HUES64 (cell line): ENCODE results near the gene GPR107.

Source experiments
- H3K27ac ChIP-seq: 2 replicates; pipeline ENCODE4 v1.7.0; 2013; ENCODE audit warnings: low read depth, low read length, inconsistent platforms
- H3K27me3 ChIP-seq: 2 replicates; pipeline ENCODE4 v1.6.1; 2013; ENCODE audit warnings: mild to moderate bottlenecking, low read length; ENCODE audit not compliant: insufficient read depth
- H3K36me3 ChIP-seq: 2 replicates; pipeline ENCODE4 v1.6.1; 2013; ENCODE audit warnings: mild to moderate bottlenecking, low read length; ENCODE audit not compliant: insufficient read depth
- H3K4me1 ChIP-seq: 2 replicates; pipeline ENCODE4 v1.6.1; 2013; ENCODE audit warnings: mild to moderate bottlenecking, low read length, moderate library complexity; ENCODE audit not compliant: insufficient read depth
- H3K4me3 ChIP-seq: 2 replicates; pipeline ENCODE4 v1.5.1; 2013; ENCODE audit warnings: mild to moderate bottlenecking, low read length, moderate library complexity
- H3K9ac ChIP-seq: 2 replicates; pipeline ENCODE4 v1.6.1; 2013; ENCODE audit warnings: mild to moderate bottlenecking, low read depth, low read length
- H3K9me3 ChIP-seq: 2 replicates; pipeline ENCODE4 v1.6.1; 2013; ENCODE audit warnings: low read depth, low read length; ENCODE audit not compliant: insufficient read depth
- WGBS: fragments of 150-250, 120-280 bp; methylation state at CpG from one replicate; pipeline ENCODE4 v1.1.7; 2013; ENCODE audit warnings: missing lambda C conversion rate; 5-methylcytosine and 5-hydroxymethylcytosine counted together

Gene GPR107

DNA sequence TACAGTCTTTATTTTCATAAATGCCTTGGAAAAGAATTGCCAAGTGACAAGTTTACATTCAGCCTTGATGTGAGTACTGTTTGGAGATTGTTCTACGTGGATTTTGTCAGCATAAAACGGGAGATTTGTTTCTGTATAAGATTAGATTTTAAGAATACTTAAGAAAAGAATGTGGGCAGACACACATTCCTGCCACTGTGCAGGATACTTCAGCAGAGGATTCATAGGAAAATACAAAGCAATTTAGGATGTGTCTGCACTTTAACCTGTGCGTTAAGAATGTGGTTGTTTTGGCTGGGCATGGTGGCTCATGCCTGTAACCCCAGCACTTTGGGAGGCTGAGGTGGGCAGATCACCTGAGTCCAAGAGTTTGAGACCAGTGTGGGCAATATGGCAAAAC lies 37.2 kb downstream of the GPR107 start:
- no peak overlapping the region for H3K9ac ChIP-seq
- H3K4me1 ChIP-seq = no peaks in the 10 kb centered on the region
- peaks cover 68% of the 10 kb centered on the region for H3K36me3 ChIP-seq
- H3K27me3 ChIP-seq = no peaks in the 10 kb centered on the region
- H3K9me3 ChIP-seq = no peaks in the 10 kb centered on the region
- WGBS = 93% methylated on average over 3 of the region's 3 CpGs
- no peak overlapping the region for H3K4me3 ChIP-seq
- H3K27ac ChIP-seq = no peak overlapping the region

DNA sequence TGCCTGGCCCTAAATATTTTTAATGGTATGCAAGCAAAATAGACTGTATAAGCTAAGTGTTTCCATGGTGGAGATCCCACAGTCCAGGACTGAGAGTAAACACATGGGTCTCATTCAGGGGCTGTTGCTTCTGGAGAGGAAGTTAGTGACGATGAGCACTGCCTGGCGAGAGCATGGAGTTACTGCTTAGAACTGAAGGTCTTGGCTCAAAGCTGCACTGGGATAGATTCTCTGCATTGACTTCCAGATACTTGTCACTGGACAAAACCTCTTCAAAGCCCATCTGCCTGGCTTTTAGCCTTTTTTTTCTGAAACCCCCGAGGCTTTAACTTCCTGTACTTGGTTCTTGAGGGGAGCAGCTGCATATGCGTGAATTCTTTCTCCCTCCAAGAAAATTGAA lies 39.2 kb downstream of the GPR107 start:
- no peaks in the 10 kb centered on the region for H3K27me3 ChIP-seq
- no peaks in the 10 kb centered on the region for H3K4me1 ChIP-seq
- WGBS = 90% methylated on average over 3 of the region's 4 CpGs
- no peaks in the 10 kb centered on the region for H3K9me3 ChIP-seq
- peaks cover 59% of the 10 kb centered on the region for H3K36me3 ChIP-seq
- no peak overlapping the region for H3K4me3 ChIP-seq
- no peak overlapping the region for H3K9ac ChIP-seq
- H3K27ac ChIP-seq = no peak overlapping the region

DNA sequence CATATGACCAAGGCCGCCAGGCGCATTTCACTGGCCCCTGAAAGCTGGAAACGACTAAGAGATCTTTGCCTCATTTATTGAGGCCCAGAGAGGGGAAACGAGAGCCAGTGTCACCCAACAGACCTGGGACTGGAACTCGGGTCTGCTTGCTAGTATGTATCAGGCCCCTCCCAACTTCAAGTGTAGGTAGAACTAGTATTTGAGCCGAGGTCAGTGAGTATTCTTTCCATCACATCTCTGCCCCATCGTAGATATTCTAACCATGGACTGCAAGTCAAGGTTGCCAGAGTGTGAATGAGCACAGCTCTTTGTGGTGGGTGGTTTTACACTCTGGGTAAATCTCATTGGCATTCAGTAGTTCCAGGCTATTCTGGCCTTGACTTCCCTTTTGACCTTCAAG lies 42.2 kb downstream of the GPR107 start:
- Histone ChIP-seq H3K9me3 (no peaks in the 10 kb centered on the region), H3K27me3 (no peaks in the 10 kb centered on the region), H3K9ac (no peak overlapping the region), H3K27ac (no peak overlapping the region), H3K36me3 (peaks cover 58% of the 10 kb centered on the region), H3K4me3 (no peak overlapping the region), H3K4me1 (no peaks in the 10 kb centered on the region)
- 90% methylated on average over 6 of the region's 7 CpGs for WGBS

DNA sequence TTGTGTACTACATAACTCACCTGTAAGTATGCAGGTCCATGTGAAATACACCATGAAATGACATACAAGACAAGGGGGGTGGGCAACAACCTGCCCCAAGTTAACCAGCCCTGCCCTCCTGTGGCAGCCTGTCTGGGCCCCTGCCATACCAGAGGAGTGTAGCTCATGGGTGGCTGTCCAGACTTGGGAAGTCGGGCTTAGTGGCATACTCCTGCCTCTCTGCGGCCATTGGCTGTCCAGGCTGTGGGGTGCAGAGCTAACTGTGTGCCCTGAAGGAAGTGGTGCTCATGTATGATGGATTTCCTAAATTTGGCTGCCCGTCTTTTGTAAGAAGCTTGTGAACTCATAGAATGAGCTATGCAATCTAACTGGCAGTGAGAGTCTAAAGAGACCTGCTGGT lies 47.0 kb downstream of the GPR107 start:
- Histone ChIP-seq H3K36me3 (peaks cover 70% of the 10 kb centered on the region), H3K27me3 (no peaks in the 10 kb centered on the region), H3K27ac (no peak overlapping the region), H3K4me1 (no peaks in the 10 kb centered on the region), H3K9ac (no peak overlapping the region), H3K4me3 (no peak overlapping the region), H3K9me3 (no peaks in the 10 kb centered on the region)
- WGBS = 92% methylated on average over 3 of the region's 3 CpGs

DNA sequence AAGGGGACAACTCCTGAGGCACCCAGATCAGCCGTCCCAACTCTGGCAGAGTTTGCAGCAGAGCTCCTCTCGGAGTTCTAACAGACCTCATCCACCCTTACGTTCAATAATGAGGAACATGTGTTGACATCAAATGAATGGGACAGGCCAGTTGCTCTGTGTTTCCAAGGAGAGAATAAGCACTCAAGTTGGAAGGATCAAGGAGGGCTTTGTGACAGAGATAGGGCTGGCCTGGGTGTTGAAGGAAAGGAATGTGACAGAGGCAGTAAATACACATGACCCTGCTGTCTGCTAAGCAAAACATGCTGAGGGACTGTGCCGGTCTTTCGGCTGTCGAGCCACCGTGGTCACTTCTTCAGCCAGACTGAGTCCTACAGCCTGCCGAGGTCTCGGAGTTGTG lies 48.2 kb downstream of the GPR107 start:
- H3K9me3 ChIP-seq = no peaks in the 10 kb centered on the region
- peaks cover 64% of the 10 kb centered on the region for H3K36me3 ChIP-seq
- H3K4me1 ChIP-seq = no peaks in the 10 kb centered on the region
- 97% methylated on average over 9 of the region's 9 CpGs for WGBS
- H3K4me3 ChIP-seq = no peak overlapping the region
- no peak overlapping the region for H3K27ac ChIP-seq
- no peaks in the 10 kb centered on the region for H3K27me3 ChIP-seq
- H3K9ac ChIP-seq = no peak overlapping the region

DNA sequence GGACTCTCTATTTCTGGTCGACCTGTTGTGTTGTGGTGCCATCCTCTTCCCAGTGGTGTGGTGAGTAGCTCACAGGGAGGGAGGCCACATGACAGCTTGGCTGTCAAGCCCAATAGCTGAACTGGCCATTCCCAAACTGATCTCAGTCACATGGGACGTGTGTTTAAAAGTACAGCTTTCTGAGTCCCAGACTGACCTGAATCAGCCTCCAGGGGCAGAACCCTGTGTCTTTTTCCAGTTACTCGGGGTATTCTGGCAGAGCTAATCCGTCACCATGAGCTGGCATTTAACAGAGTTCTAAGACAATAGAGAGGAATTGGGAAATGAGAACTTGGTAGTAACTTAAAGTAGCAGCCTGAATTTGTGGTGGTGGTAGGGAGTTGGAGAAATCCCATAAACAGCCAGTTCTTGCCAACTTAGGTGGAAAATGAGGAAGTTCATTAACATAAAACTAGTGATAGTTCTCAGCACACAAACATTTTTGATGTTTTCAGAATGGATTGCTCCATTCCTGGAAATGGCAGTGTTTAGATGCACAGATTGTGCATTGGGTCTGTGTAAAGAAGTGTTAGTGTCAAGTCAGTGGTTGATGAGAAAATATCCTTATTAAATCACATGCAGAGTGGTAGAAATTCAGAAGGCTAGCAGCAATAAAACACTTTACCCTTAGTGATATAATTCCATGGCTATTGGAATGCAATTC lies 50.9 kb downstream of the GPR107 start:
- no peak overlapping the region for H3K4me3 ChIP-seq
- no peaks in the 10 kb centered on the region for H3K4me1 ChIP-seq
- 93% methylated on average over 4 of the region's 4 CpGs for WGBS
- H3K27me3 ChIP-seq = no peaks in the 10 kb centered on the region
- no peaks in the 10 kb centered on the region for H3K9me3 ChIP-seq
- no peak overlapping the region for H3K9ac ChIP-seq
- H3K36me3 ChIP-seq = peaks cover 73% of the 10 kb centered on the region
- no peak overlapping the region for H3K27ac ChIP-seq

DNA sequence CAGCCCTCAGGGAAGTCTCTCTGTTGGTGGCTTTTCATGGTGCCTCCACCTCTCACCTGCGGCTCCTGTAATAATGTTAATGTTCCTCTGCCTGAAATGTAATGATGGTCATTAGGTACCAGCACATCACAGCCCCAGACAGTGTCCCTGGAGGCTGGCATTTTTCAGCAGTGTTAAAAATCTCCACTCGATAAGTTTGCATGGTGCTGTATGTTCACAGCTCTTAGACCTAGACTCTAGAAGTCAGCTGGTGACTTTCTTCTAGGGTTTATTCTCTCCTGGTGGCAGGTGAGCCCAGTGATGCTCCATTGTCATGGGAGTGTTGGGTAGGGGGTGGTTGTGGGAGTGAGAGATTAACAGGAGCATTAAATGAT lies 53.1 kb downstream of the GPR107 start:
- Histone ChIP-seq H3K27me3 (no peaks in the 10 kb centered on the region), H3K9me3 (no peaks in the 10 kb centered on the region), H3K27ac (no peak overlapping the region), H3K9ac (no peak overlapping the region), H3K36me3 (peaks cover 71% of the 10 kb centered on the region), H3K4me3 (no peak overlapping the region), H3K4me1 (no peaks in the 10 kb centered on the region)
- WGBS = 92% methylated on average over 2 of the region's 2 CpGs

DNA sequence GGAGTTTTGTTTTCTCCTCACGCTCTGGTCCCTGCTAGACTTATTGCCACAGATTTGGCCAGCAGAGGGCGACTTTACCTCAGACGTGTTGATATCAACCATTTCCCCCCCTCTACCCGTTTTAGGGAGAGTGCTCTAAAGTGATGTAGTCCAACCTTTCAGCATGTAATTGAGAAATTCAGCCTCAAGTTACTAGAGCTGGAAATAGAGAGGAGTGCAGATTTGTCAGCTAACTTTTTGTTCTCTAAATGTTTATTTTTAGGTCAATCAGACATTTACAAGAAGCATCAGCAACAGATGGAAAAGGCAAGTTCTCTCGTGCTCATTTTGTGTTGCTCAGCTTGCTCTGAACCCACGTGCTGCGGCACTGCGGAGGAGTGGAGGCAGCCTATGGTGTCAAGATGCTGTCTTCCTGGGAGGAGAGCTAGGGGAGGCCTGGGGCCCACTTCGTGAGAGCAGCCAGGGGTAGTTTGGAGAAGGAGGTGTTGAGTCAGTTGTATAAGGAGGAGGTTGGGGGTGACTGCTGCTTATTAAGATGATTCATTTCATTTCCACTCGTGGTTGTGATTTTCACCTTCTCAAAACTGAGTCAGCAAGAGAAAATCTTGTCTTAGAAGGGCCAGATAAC lies 53.6 kb downstream of the GPR107 start:
- Histone ChIP-seq H3K9me3 (no peaks in the 10 kb centered on the region), H3K27me3 (no peaks in the 10 kb centered on the region), H3K9ac (no peak overlapping the region), H3K4me1 (no peaks in the 10 kb centered on the region), H3K36me3 (peaks cover 71% of the 10 kb centered on the region), H3K27ac (no peak overlapping the region), H3K4me3 (no peak overlapping the region)
- 70% methylated on average over 7 of the region's 10 CpGs for WGBS

DNA sequence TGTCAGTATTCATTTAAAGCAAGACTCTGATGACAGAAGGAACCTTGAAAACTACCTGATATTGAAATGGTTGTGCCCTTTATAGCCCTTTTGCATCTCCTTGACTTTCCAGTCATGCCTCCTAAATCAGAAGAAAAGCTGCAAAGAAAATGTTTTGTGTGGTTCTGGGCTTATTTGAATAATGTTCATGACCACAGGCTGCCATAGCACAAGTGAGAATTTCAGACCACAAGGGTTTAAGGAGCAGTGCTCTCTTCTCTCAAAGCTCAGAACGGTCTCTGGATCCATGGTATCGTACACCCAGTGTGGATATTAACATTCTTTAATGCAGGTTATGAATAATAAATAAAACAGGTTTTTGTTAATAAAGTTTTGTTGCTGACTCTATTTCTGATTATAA lies 54.2 kb downstream of the GPR107 start:
- 100% methylated on average over 2 of the region's 2 CpGs for WGBS
- H3K4me1 ChIP-seq = no peaks in the 10 kb centered on the region
- H3K9ac ChIP-seq = no peak overlapping the region
- H3K36me3 ChIP-seq = peaks cover 68% of the 10 kb centered on the region
- no peak overlapping the region for H3K27ac ChIP-seq
- no peak overlapping the region for H3K4me3 ChIP-seq
- no peaks in the 10 kb centered on the region for H3K27me3 ChIP-seq
- no peaks in the 10 kb centered on the region for H3K9me3 ChIP-seq

DNA sequence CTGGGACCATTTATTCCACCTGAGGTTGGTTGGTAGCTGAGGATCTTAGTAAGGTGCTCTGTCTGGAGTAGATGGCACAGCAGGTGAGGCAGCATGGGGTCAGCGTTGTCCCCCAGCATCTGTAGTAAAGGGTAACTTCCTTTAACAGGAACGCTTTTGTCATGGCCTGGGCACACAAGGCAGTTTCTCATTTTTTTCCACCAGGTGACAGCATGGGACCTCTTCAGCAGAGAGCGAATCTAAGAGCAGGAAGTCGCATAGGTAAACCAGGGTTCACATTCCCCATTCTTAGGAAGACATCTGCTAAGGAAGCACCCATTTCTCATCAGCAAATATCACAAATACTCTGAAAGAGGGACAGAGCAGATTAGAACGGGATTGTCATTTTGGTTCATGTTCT lies 56.5 kb downstream of the GPR107 start:
- H3K27ac ChIP-seq = no peak overlapping the region
- H3K9ac ChIP-seq = no peak overlapping the region
- H3K4me3 ChIP-seq = no peak overlapping the region
- H3K27me3 ChIP-seq = no peaks in the 10 kb centered on the region
- no peaks in the 10 kb centered on the region for H3K9me3 ChIP-seq
- 87% methylated on average over 5 of the region's 5 CpGs for WGBS
- peaks cover 53% of the 10 kb centered on the region for H3K36me3 ChIP-seq
- H3K4me1 ChIP-seq = no peaks in the 10 kb centered on the region

DNA sequence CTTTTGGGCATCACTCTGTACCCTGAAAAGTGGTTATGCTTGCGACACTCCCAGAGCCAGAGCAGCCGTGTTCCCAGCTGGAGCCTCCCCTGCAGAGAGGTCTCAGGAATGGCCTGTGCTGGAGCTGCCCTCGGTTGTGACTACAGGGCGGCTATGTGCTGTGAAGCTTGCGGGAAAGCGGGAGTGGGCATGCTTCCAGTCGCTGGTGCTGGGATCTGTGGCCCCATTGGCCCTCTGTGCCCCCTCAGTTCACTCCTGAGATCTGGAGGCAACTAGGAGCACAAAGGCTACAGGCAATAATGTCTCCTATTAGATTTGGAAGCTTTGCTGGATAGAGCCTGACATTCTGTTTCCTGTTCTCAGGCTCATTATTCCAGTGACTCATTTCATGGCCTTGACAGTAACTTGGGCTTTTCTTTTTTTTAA lies 56.9 kb downstream of the GPR107 start:
- H3K4me1 ChIP-seq = no peaks in the 10 kb centered on the region
- H3K9me3 ChIP-seq = no peaks in the 10 kb centered on the region
- H3K4me3 ChIP-seq = no peak overlapping the region
- 93% methylated on average over 7 of the region's 7 CpGs for WGBS
- no peaks in the 10 kb centered on the region for H3K27me3 ChIP-seq
- H3K9ac ChIP-seq = no peak overlapping the region
- no peak overlapping the region for H3K27ac ChIP-seq
- peaks cover 51% of the 10 kb centered on the region for H3K36me3 ChIP-seq
